Heart right ventricle (tissue), 16 donors: ENCODE measurements around the gene PLCG1. TPM values are rescaled to one million over a fixed set of nuclear protein-coding genes. Genes with fewer than 3 reads are reported as not detected.

Experiments used
- ATAC-seq, 8 donors: fragments of 200-7000 bp; cut with Tn5 transposase; one replicate each; pipeline ENCODE4 v1.9.1; 2020; ENCODE audit warnings: mild to moderate bottlenecking in 8 of 8, moderate library complexity in 8 of 8, moderate number of reproducible peaks in 1 of 8
- DNase-seq, 2 donors: peaks; one replicate each; pipeline ENCODE4 v3.0.0-alpha.2; 2020
- H3K27ac ChIP-seq, 10 donors: fragments of 200-600 bp; sonication (generic) in 2 of 10; one replicate each; pipeline versions ENCODE4 v1.5.0 to v1.8.0; 2020 to 2022; ENCODE audit warnings: mild to moderate bottlenecking in 3 of 10
- H3K27me3 ChIP-seq, 7 donors: fragments of 200-600 bp; one replicate each; pipeline ENCODE4 v1.8.0; 2021 to 2022; ENCODE audit warnings: mild to moderate bottlenecking in 2 of 7
- H3K36me3 ChIP-seq, 9 donors: fragments of 200-600 bp; sonication (generic) in 1 of 9; one replicate each; pipeline versions ENCODE4 v1.5.0 to v1.8.0; 2020 to 2022; ENCODE audit warnings: mild to moderate bottlenecking in 2 of 9
- H3K4me1 ChIP-seq, 9 donors: fragments of 200-600 bp; sonication (generic) in 1 of 9; one replicate each; pipeline versions ENCODE4 v1.5.0 to v1.8.0; 2020 to 2022; ENCODE audit warnings: mild to moderate bottlenecking in 4 of 9
- H3K4me3 ChIP-seq, 10 donors: fragments of 200-600 bp; sonication (generic) in 2 of 10; one replicate each; pipeline versions ENCODE4 v1.5.0 to v1.8.0; 2020 to 2022; ENCODE audit warnings: mild to moderate bottlenecking in 7 of 10, moderate library complexity in 2 of 10
- H3K9me3 ChIP-seq, 11 donors: fragments of 200-600 bp in 10 of 11; sonication (generic) in 2 of 11; one replicate each; pipeline versions ENCODE4 v1.5.0 to v1.8.0; 2013 to 2022; ENCODE audit warnings: mild to moderate bottlenecking in 2 of 11, control low read depth in 1 of 11, moderate library complexity in 1 of 11
- WGBS, 2 donors: extraction: QIAGEN DNeasy Blood & Tissue Kit; methylation state at CpG; one replicate each; pipeline ENCODE4 v1.1.7; 2013; ENCODE audit warnings: inconsistent platforms in 1 of 2; 5-methylcytosine and 5-hydroxymethylcytosine counted together
- intact Hi-C, 10 donors: fragments of 100-400 bp; cut with DNase I; formaldehyde crosslinking; loops; one replicate each; pipeline versions ENCODE4 v1.11.1 to v1.14.2; 2022
- polyA plus RNA-seq, 2 donors: library from polyadenylated mRNA; stranded (reverse); fragments of 200-250 nt; gene quantifications; one replicate each; pipeline ENCODE4 v1.2.3, GENCODE V29; 2013
- total RNA-seq, 10 donors: library from RNA; stranded (reverse); fragmentation: NEBNext Ultra II Directional in 3 of 10; extraction: Animal tissue kit (Norgen Biotek cat#: 25700) in 3 of 10; gene quantifications; one replicate each; pipeline versions ENCODE4 v1.2.1 to v1.2.4, GENCODE V29; 2021 to 2023
- TF ChIP-seq, protein P1 (sequence below), 9 donors: fragments of 200-600 bp; sonication (generic) in 2 of 9; IDR thresholded peaks; one replicate each; pipeline versions ENCODE4 v1.5.0 to v1.8.0; 2021 to 2022; ENCODE audit warnings: antibody characterized with exemption in 9 of 9, mild to moderate bottlenecking in 5 of 9, moderate library complexity in 1 of 9
- donor health status: Arrhythmogenic right ventricular cardiomyopathy.
- donor health status: ischemic (EF 13 %, LVEDD 7.1; RV severe dilation, severe dysfunction).
- donor health status: healthy with polysubstance abuse.
- donor health status: DM: no; HTN: yes; CAD: no.
- donor health status: DM: no; HTN: no; CAD: no.
- donor health status: ischemic (EF 25% LVEDD 6.9; RV normal size, moderate dysfunction).
- donor health status: ischemic (EF 25% LVEDD 5.7; RV mildly dilated, moderate dysfunction).
- donor health status: healthy.
- donor health status: DM: yes; HTN: yes; CAD: no.
- donor health status: Ischemic cardiomyopathy.
- donor health status: ischemic (EF 35%, LVEDD 5.7; RV mildly dilated, moderate dysfunction).
- donor health status: nonischemic (EF 11% LVEDD 7.7; RV severe dilation, severe dysfunction).
- donor health status: DM: yes; HTN: yes; CAD: no.
- donor health status: PGD.
- donor health status: ischemic (EF 29% LVEDD 5.4; RV normal size, mild dysfunction).
- donor health status: nonischemic (EF 23%, LVEDD 6.1; RV moderate dilation, normal function).

The PLCG1 gene
- total and polyA plus RNA-seq, 12 donors: 36.6 to 81.7 (median 47.9) TPM

DNA sequence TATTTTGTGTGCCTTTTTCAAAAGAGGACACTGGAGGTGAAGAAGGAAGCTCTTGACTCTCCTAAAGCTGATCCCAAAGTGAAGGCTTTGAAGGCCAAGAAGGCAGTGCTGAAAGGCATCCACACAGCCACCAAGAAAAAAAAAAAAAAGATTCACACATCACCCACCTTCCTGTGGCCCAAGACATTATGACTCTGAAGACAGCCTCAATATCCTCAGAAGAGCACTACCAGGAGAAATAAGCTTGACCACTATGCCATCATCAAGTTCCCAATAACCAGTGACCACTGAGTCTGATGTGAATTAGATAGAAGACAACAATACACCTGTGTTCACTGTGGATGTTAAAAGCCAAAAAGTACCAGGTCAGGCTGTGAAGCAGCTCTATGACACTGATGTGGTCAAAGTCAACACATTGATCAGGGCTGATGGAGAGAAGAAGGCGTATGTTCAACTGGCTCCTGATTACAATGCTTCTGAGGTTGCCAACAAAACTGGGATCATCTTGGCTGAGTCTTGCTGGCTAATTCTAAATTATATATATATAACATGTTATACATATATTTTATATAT, 59.4 kb downstream of the PLCG1 start:
- DNase-seq: no peak
- Histone ChIP-seq H3K36me3 (peaks cover 0 to 27% (median 7%) of the 10 kb centered on the region in 9 donors), H3K4me1 (peaks cover 0 to 27% (median 9%) of the 10 kb centered on the region in 9 donors), H3K27me3 (no peaks in the 10 kb centered on the region), H3K9me3 (peaks cover 0 to 44% (median 19%) of the 10 kb centered on the region in 11 donors), H3K27ac (no peak overlapping the region), H3K4me3 (no peak overlapping the region)
- no peak for ATAC-seq
- TF ChIP-seq, protein P1, sequence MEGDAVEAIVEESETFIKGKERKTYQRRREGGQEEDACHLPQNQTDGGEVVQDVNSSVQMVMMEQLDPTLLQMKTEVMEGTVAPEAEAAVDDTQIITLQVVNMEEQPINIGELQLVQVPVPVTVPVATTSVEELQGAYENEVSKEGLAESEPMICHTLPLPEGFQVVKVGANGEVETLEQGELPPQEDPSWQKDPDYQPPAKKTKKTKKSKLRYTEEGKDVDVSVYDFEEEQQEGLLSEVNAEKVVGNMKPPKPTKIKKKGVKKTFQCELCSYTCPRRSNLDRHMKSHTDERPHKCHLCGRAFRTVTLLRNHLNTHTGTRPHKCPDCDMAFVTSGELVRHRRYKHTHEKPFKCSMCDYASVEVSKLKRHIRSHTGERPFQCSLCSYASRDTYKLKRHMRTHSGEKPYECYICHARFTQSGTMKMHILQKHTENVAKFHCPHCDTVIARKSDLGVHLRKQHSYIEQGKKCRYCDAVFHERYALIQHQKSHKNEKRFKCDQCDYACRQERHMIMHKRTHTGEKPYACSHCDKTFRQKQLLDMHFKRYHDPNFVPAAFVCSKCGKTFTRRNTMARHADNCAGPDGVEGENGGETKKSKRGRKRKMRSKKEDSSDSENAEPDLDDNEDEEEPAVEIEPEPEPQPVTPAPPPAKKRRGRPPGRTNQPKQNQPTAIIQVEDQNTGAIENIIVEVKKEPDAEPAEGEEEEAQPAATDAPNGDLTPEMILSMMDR (IDR thresholded peaks at IDR 0.05): no peak
- intact Hi-C loops: no loop called here
- WGBS, 2 donors: 97 to 100% methylated on average over 1 of the region's 1 CpG

DNA sequence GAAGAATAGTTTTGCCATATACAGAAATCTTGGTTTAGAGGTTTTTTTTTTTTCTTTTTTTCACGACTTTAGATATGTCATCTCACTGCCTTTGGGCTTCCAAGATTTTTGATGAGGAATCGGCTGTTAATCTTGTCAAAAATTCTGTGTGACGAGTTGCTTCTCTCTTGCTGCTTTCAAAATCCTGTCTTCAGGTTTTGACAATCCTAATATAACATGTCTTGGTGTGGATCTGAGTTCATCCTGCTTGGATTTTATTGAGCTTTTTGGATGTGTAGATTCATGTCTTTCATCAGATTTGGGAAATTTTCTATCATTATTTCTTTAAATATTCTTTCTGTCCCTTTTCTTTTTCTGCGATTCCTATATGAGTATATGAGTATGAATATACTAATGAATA, 61.1 kb downstream of the PLCG1 start:
- peaks cover 0 to 34% (median 6%) of the 10 kb centered on the region in 9 donors for H3K36me3 ChIP-seq
- no peak overlapping the region for H3K4me3 ChIP-seq
- intact Hi-C loops: no loop called here
- 98% methylated on average over 4 of the region's 4 CpGs for WGBS, 2 donors
- H3K9me3 ChIP-seq: peaks cover 0 to 28% (median 13%) of the 10 kb centered on the region in 11 donors
- H3K27me3 ChIP-seq: no peaks in the 10 kb centered on the region
- no peak for ATAC-seq
- no peak overlapping the region for H3K27ac ChIP-seq
- DNase-seq: no peak
- H3K4me1 ChIP-seq: peaks cover 0 to 29% (median 9%) of the 10 kb centered on the region in 9 donors
- TF ChIP-seq, protein P1 (IDR thresholded peaks at IDR 0.05): no peak

DNA sequence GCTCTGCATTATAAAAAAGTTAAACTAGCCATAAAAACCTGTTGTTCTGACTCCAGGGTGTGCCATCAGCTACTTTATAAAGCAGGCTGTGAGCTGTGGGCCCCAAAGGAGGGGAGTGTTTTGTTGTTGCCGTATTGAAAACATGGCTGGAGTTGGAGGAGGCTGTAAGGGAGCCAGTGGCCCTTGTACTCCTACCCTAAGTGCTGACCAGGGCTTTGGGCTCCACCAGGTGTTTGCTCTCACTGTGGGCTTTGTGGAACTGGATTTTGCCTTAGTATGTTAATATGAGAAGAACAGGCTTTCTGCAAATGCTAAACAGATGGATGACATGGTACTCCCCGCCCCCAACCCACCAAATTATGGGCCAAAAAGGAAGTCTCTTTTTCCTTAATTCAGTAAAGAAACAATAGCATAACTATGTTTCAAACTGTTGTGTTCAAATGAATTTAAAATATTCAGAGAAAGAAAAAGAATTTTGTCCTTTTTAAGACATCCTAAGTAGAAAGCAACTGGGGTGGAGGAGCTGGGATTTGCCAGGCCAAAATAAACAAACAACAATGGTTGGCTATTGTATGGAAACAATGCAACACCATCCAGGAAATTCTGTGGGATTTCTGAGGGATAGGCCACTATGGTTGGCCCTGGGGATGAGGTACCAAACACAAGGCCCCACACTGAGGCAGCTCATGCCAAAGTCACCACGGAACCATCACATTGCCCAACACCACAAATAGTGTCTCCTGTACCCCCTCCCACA, 63.3 kb downstream of the PLCG1 start:
- no peak overlapping the region for H3K4me3 ChIP-seq
- peak overlapping the region in 9 of 10 donors; percentile 37 to 78 (median 64) for H3K27ac ChIP-seq
- peak in 7 of 8 donors; percentile 39 to 83 (median 67) for ATAC-seq
- intact Hi-C loops: no loop called here
- DNase-seq: no peak
- TF ChIP-seq, protein P1 (IDR thresholded peaks at IDR 0.05): no peak
- WGBS, 2 donors: 68 to 72% methylated on average over 3 of the region's 3 CpGs
- peaks cover 0 to 24% (median 12%) of the 10 kb centered on the region in 11 donors for H3K9me3 ChIP-seq
- no peaks in the 10 kb centered on the region for H3K27me3 ChIP-seq
- H3K36me3 ChIP-seq: peaks cover 0 to 47% (median 19%) of the 10 kb centered on the region in 9 donors
- H3K4me1 ChIP-seq: peaks cover 0 to 44% (median 18%) of the 10 kb centered on the region in 9 donors

DNA sequence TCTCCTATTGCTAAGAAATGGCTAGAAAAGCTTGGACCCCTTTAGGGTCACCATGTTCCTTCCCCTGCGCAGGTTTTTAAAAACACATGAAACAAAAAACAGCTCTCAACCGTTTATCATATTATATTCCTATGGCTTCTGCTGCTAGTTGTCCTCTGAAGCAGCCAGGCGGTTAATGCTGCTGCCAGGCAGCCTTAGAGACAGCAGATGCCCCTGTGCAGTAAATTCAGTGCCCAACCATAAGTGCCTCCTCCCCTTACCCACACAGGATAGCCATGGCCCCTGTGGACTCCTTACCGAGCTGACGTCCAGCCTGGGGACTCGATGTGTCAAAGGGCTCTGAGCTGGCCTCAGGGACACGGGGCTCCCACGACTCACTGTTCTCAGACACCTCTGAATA, 64.4 kb downstream of the PLCG1 start:
- Histone ChIP-seq H3K4me1 (peaks cover 0 to 47% (median 18%) of the 10 kb centered on the region in 9 donors), H3K27me3 (no peaks in the 10 kb centered on the region), H3K4me3 (no peak overlapping the region), H3K9me3 (peaks cover 0 to 24% (median 12%) of the 10 kb centered on the region in 11 donors), H3K27ac (peak overlapping the region in 7 of 10 donors; percentile 21 to 78 (median 60)), H3K36me3 (peaks cover 0 to 47% (median 19%) of the 10 kb centered on the region in 9 donors)
- TF ChIP-seq, protein P1 (IDR thresholded peaks at IDR 0.05): no peak
- no peak for DNase-seq
- intact Hi-C loops: no loop called here
- WGBS, 2 donors: 92 to 97% methylated on average over 8 of the region's 8 CpGs
- ATAC-seq: no peak
